OCI-LY1 (cell line): ENCODE measurements around the gene CREM.
"Not testable (repeated sequence)": the region's sequence is repeated elsewhere in the genome, so short reads cannot be mapped to it uniquely, and the experiment has no call there.

ENCODE experiments used
- H2AFZ ChIP-seq: fragments of 200-600 bp; sonication (generic), shearing (Covaris generic); 2 replicates; pipeline ENCODE4 v1.6.0; 2014; ENCODE audit warnings: antibody characterized with exemption, mild to moderate bottlenecking, low read length
- H3F3A ChIP-seq: fragments of 200-600 bp; sonication (generic), shearing (Covaris generic); 2 replicates; pipeline ENCODE4 v1.6.0; 2014; ENCODE audit warnings: mild to moderate bottlenecking, antibody characterized with exemption, low read length, moderate library complexity; ENCODE audit not compliant: insufficient read depth
- H3K27ac ChIP-seq: fragments of 200-600 bp; sonication (generic); 2 replicates; pipeline ENCODE4 v1.5.1; 2014; ENCODE audit warnings: low read length, mixed run types, mild to moderate bottlenecking, low read depth; ENCODE audit not compliant: poor library complexity, severe bottlenecking
- H3K27me3 ChIP-seq: fragments of 200-600 bp; sonication (generic); 2 replicates; pipeline ENCODE4 v1.6.0; 2014; ENCODE audit warnings: antibody characterized with exemption, mild to moderate bottlenecking, low read length, moderate library complexity; ENCODE audit not compliant: insufficient read depth
- H3K36me3 ChIP-seq: fragments of 200-600 bp; sonication (generic); 2 replicates; pipeline ENCODE4 v1.6.1; 2014; ENCODE audit warnings: mild to moderate bottlenecking, antibody characterized with exemption, low read length, moderate library complexity, mixed read lengths; ENCODE audit not compliant: insufficient read depth
- H3K4me1 ChIP-seq: fragments of 200-600 bp; sonication (generic); 2 replicates; pipeline ENCODE4 v1.5.1; 2014; ENCODE audit warnings: mild to moderate bottlenecking, low read length, moderate library complexity; ENCODE audit not compliant: insufficient read depth, severe bottlenecking
- H3K4me2 ChIP-seq: fragments of 200-600 bp; sonication (generic), shearing (Covaris generic); 2 replicates; pipeline ENCODE4 v1.6.1; 2014; ENCODE audit warnings: low read length
- H3K4me3 ChIP-seq: fragments of 200-600 bp; sonication (generic); 2 replicates; pipeline ENCODE4 v1.5.1; 2014; ENCODE audit warnings: low read length, low read depth, mild to moderate bottlenecking, mixed read lengths; ENCODE audit not compliant: poor library complexity, severe bottlenecking
- H3K79me2 ChIP-seq: fragments of 200-600 bp; shearing (Covaris generic); 2 replicates; pipeline ENCODE4 v1.6.1; 2016; ENCODE audit warnings: mixed run types, low read length, mixed read lengths; ENCODE audit not compliant: insufficient read depth
- H3K9ac ChIP-seq: fragments of 200-600 bp; sonication (generic), shearing (Covaris generic); 2 replicates; pipeline ENCODE4 v1.6.1; 2014; ENCODE audit warnings: mild to moderate bottlenecking, low read length, mixed read lengths
- H3K9me2 ChIP-seq: fragments of 200-600 bp; sonication (generic), shearing (Covaris generic); 2 replicates; pipeline ENCODE4 v1.6.1; 2014; ENCODE audit warnings: low read depth, mild to moderate bottlenecking, low read length, mixed read lengths
- H3K9me3 ChIP-seq: fragments of 200-600 bp; shearing (Covaris generic); 2 replicates; pipeline ENCODE4 v1.6.1; 2014; ENCODE audit warnings: low read length, mixed read lengths
- H4K20me1 ChIP-seq: fragments of 200-600 bp; sonication (generic), shearing (Covaris generic); 2 replicates; pipeline ENCODE4 v1.6.0; 2016; ENCODE audit warnings: mild to moderate bottlenecking, low read length; ENCODE audit not compliant: insufficient read depth
- EZH2 ChIP-seq: fragments of 200-600 bp; sonication (generic), shearing (Covaris generic); IDR thresholded peaks from 2 replicates; pipeline ENCODE4 v1.8.0; 2017; ENCODE audit warnings: borderline replicate concordance, mixed run types, mild to moderate bottlenecking, antibody characterized with exemption, low read length, moderate library complexity, mixed read lengths
- TF ChIP-seq, protein P1 (sequence below): fragments of 200-600 bp; sonication (generic), shearing (Covaris generic); IDR thresholded peaks from 2 replicates; pipeline ENCODE4 v1.5.1; 2017; ENCODE audit warnings: mild to moderate bottlenecking, antibody characterized with exemption, low read length, moderate library complexity, mixed read lengths

Gene CREM

DNA sequence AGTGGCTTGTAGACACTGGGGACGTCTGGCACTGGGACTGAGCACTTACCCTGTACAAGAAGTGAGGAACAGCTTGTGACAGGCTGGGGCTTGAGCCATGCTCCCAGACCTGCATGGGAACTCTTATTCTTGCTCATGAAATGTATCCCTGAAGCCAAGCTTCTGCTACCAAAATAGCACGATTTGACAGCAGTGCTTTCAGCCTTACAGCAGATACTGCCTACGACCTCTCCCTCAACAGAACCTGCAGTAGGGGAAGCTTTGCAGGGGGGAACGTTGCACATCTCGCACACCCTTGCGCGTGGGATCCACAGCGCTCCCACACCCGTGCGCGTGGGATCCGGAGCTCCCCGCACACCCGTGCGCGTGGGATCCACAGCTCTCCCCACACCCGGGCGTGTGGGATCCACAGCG lies 88.0 kb downstream of the CREM start:
- H2AFZ ChIP-seq, result no peak overlapping the region
- no peaks in the 10 kb centered on the region for H4K20me1 ChIP-seq
- H3K79me2 ChIP-seq, result no peaks in the 10 kb centered on the region
- H3K27ac ChIP-seq, result no peak overlapping the region
- no peak for TF ChIP-seq EZH2
- TF ChIP-seq, protein P1, sequence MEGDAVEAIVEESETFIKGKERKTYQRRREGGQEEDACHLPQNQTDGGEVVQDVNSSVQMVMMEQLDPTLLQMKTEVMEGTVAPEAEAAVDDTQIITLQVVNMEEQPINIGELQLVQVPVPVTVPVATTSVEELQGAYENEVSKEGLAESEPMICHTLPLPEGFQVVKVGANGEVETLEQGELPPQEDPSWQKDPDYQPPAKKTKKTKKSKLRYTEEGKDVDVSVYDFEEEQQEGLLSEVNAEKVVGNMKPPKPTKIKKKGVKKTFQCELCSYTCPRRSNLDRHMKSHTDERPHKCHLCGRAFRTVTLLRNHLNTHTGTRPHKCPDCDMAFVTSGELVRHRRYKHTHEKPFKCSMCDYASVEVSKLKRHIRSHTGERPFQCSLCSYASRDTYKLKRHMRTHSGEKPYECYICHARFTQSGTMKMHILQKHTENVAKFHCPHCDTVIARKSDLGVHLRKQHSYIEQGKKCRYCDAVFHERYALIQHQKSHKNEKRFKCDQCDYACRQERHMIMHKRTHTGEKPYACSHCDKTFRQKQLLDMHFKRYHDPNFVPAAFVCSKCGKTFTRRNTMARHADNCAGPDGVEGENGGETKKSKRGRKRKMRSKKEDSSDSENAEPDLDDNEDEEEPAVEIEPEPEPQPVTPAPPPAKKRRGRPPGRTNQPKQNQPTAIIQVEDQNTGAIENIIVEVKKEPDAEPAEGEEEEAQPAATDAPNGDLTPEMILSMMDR, result no peak
- H3K9me2 ChIP-seq, result no peaks in the 10 kb centered on the region
- H3K9me3 ChIP-seq, result no peaks in the 10 kb centered on the region
- no peak overlapping the region for H3K4me2 ChIP-seq
- H3K27me3 ChIP-seq, result no peaks in the 10 kb centered on the region
- no peaks in the 10 kb centered on the region for H3F3A ChIP-seq
- no peaks in the 10 kb centered on the region for H3K36me3 ChIP-seq
- no peak overlapping the region for H3K4me3 ChIP-seq
- peaks cover 17% of the 10 kb centered on the region for H3K4me1 ChIP-seq
- H3K9ac ChIP-seq, result no peak overlapping the region

DNA sequence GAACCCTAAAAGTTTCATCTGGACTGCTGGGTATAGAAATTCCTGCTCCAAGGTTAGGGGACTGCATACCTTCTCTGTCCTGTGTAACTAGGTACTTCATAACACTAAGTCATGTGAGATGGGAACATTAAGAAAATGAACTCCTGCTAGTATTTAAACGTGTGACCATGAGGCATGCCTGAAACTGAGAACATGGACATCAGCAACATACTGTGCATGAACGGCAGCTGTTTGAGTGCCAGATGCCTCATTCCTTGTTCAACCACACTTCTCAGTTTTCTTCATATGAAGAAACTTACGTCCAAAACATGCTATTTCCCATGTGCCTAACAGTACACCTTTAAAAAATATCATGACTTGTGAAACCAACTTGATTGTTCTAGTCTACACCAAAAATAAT lies 88.5 kb downstream of the CREM start:
- TF ChIP-seq EZH2, result no peak
- TF ChIP-seq, protein P1, result no peak
- peaks cover 20% of the 10 kb centered on the region for H3K4me1 ChIP-seq

DNA sequence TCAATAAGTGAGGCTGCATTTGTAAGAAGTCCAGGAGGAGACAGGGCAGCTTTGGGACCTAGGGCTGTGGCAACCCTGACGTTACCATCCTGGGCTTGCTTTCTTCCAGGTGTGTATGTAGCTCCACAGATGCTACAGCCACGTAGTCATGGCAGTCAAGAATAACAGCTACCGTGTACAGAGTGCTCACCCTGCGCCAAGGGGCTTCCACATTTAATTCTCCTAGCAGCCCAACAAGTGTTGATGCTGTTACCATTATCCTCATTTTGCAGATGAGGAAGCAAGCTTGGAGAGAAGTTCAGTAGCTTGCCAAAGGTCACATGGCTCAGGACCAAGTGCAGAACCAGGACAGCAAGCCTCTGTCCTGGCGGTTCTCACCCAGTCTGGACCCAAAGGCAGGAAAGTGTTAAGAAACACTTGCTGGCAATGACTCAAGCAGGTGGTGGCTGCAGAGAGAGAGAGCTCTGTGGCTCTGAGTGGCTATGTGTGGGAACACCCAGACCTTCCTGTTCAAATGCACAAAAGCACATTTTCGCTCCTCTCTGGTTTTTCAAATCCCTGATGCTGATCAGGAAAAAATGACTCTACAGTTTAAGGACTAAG lies 89.8 kb downstream of the CREM start:
- H3K9me2 ChIP-seq, result no peaks in the 10 kb centered on the region
- H3K36me3 ChIP-seq, result no peaks in the 10 kb centered on the region
- no peak for TF ChIP-seq EZH2
- TF ChIP-seq, protein P1, result no peak
- no peak overlapping the region; the same call in 1 of the 2 replicates for H3K4me2 ChIP-seq
- H3K9ac ChIP-seq, result no peak overlapping the region
- no peak overlapping the region for H2AFZ ChIP-seq
- H3K27ac ChIP-seq, result no peak overlapping the region
- H3K79me2 ChIP-seq, result no peaks in the 10 kb centered on the region
- H3K4me1 ChIP-seq, result peaks cover 31% of the 10 kb centered on the region
- no peaks in the 10 kb centered on the region for H3F3A ChIP-seq
- H4K20me1 ChIP-seq, result no peaks in the 10 kb centered on the region
- H3K9me3 ChIP-seq, result no peaks in the 10 kb centered on the region
- no peaks in the 10 kb centered on the region for H3K27me3 ChIP-seq
- no peak overlapping the region for H3K4me3 ChIP-seq

More for the DNA sequence above, 88.5 kb downstream of the CREM start:
- H3K79me2 ChIP-seq, result no peaks in the 10 kb centered on the region
- no peak overlapping the region for H3K27ac ChIP-seq
- H3K27me3 ChIP-seq, result no peaks in the 10 kb centered on the region
- H3K9ac ChIP-seq, result no peak overlapping the region
- H3K9me3 ChIP-seq, result no peaks in the 10 kb centered on the region
- no peak overlapping the region for H3K4me2 ChIP-seq
- H3K36me3 ChIP-seq, result no peaks in the 10 kb centered on the region
- H2AFZ ChIP-seq, result no peak overlapping the region
- H3K4me3 ChIP-seq, result no peak overlapping the region
- H3F3A ChIP-seq, result no peaks in the 10 kb centered on the region
- H4K20me1 ChIP-seq, result no peaks in the 10 kb centered on the region
- no peaks in the 10 kb centered on the region for H3K9me2 ChIP-seq

DNA sequence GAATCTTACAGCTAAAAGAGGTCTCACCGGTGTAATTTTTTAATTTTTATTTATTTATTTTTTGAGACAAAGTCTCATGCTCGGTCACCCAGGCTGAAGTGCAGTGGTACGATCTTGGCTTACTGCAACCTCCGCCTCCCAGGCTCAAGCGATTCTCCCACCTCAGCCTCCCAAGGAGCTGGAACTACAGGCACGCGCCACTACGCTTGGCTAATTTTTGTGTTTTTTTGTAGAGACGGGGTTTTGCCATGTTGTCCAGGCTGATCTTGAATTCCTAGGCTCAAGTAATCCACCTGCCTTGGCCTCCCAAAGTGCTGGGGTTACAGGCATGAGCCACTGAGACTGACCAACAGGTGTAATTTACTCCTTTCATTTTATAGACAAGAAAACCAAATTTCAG lies 90.3 kb downstream of the CREM start:
- H4K20me1 ChIP-seq, H3K79me2 ChIP-seq, H3K9me2 ChIP-seq, H2AFZ ChIP-seq, H3K4me3 ChIP-seq, H3F3A ChIP-seq, H3K9me3 ChIP-seq, H3K27me3 ChIP-seq, H3K27ac ChIP-seq, H3K4me2 ChIP-seq, H3K36me3 ChIP-seq, H3K9ac ChIP-seq: not testable (repeated sequence)
- peaks cover 31% of the 10 kb centered on the region for H3K4me1 ChIP-seq
